ENCODE results near the gene MARCKSL1.
"Not testable (repeated sequence)": the region's sequence is repeated elsewhere in the genome, so short reads cannot be mapped to it uniquely, and the experiment has no call there.

- not testable (repeated sequence) for TF ChIP-seq POLR2A, POLR2AphosphoS5, CTCF, EP300 (IDR thresholded peaks at IDR 0.05)
Measured at GRCh38 chr1:32355778-32356177, 19.7 kb upstream of the MARCKSL1 start.
